Measurements from ENCODE around the gene ZSWIM8. TPM values are rescaled to one million over a fixed set of nuclear protein-coding genes. Genes with fewer than 3 reads are reported as not detected.

ZSWIM8 gene
- polyA plus RNA-seq, 4 donors: 44.5 to 465 (median 170) TPM

GRCh38 chr10:73796766-73797165 is 11.4 kb downstream of the ZSWIM8 start:
- Histone ChIP-seq H3K4me3 (ENCODE audit: low read depth in 1 of 3, low read length in 3 of 3) (no peak overlapping the region), H3K27me3 (ENCODE audit: control insufficient read depth in 3 of 3, insufficient read depth in 3 of 3, low read length in 3 of 3) (no peaks in the 10 kb centered on the region), H3K36me3 (ENCODE audit: control insufficient read depth in 3 of 3, insufficient read depth in 2 of 3, low read depth in 1 of 3, low read length in 3 of 3) (peaks cover 30 to 92% (median 52%) of the 10 kb centered on the region in 3 donors), H3K27ac (ENCODE audit: low read depth in 1 of 3, low read length in 2 of 3) (no peak overlapping the region), H3K9me3 (ENCODE audit: control insufficient read depth in 2 of 2, insufficient read depth in 1 of 2, low read depth in 1 of 2, low read length in 1 of 2) (no peaks in the 10 kb centered on the region), H3K4me1 (ENCODE audit: control insufficient read depth in 3 of 3, insufficient read depth in 2 of 3, low read depth in 1 of 3, low read length in 2 of 3) (no peaks in the 10 kb centered on the region)
- no peak for FAIRE-seq
- no peak for DNase-seq
- WGBS, 3 donors: 74 to 89% (median 85%) methylated on average over 5 of the region's 5 CpGs

GRCh38 chr10:73797324-73798025 is 12.1 kb downstream of the ZSWIM8 start:
- no peaks in the 10 kb centered on the region for H3K9me3 ChIP-seq (ENCODE audit: control insufficient read depth in 2 of 2, insufficient read depth in 1 of 2, low read depth in 1 of 2, low read length in 1 of 2)
- DNase-seq (no peak), FAIRE-seq (no peak)
- no peaks in the 10 kb centered on the region for H3K27me3 ChIP-seq (ENCODE audit: control insufficient read depth in 3 of 3, insufficient read depth in 3 of 3, low read length in 3 of 3)
- 93% methylated on average over 19 of the region's 19 CpGs for WGBS, 3 donors
- no peak overlapping the region for H3K27ac ChIP-seq (ENCODE audit: low read depth in 1 of 3, low read length in 2 of 3)
- H3K4me3 ChIP-seq (ENCODE audit: low read depth in 1 of 3, low read length in 3 of 3): no peak overlapping the region
- H3K4me1 ChIP-seq (ENCODE audit: control insufficient read depth in 3 of 3, insufficient read depth in 2 of 3, low read depth in 1 of 3, low read length in 2 of 3): no peaks in the 10 kb centered on the region
- H3K36me3 ChIP-seq (ENCODE audit: control insufficient read depth in 3 of 3, insufficient read depth in 2 of 3, low read depth in 1 of 3, low read length in 3 of 3): peaks cover 26 to 92% (median 50%) of the 10 kb centered on the region in 3 donors

- WGBS, 3 donors: 93 to 99% (median 95%) methylated on average over 6 of the region's 6 CpGs
- FAIRE-seq (no peak), DNase-seq (no peak)
- H3K4me3 ChIP-seq (ENCODE audit: low read depth in 1 of 3, low read length in 3 of 3): no peak overlapping the region
- no peaks in the 10 kb centered on the region for H3K27me3 ChIP-seq (ENCODE audit: control insufficient read depth in 3 of 3, insufficient read depth in 3 of 3, low read length in 3 of 3)
- H3K9me3 ChIP-seq (ENCODE audit: control insufficient read depth in 2 of 2, insufficient read depth in 1 of 2, low read depth in 1 of 2, low read length in 1 of 2): no peaks in the 10 kb centered on the region
- H3K36me3 ChIP-seq (ENCODE audit: control insufficient read depth in 3 of 3, insufficient read depth in 2 of 3, low read depth in 1 of 3, low read length in 3 of 3): peaks cover 26 to 92% (median 51%) of the 10 kb centered on the region in 3 donors
- H3K4me1 ChIP-seq (ENCODE audit: control insufficient read depth in 3 of 3, insufficient read depth in 2 of 3, low read depth in 1 of 3, low read length in 2 of 3): no peaks in the 10 kb centered on the region
- H3K27ac ChIP-seq (ENCODE audit: low read depth in 1 of 3, low read length in 2 of 3): no peak overlapping the region
These were observed 12.7 kb downstream of the ZSWIM8 start for GRCh38 chr10:73798087-73798486.

DNA sequence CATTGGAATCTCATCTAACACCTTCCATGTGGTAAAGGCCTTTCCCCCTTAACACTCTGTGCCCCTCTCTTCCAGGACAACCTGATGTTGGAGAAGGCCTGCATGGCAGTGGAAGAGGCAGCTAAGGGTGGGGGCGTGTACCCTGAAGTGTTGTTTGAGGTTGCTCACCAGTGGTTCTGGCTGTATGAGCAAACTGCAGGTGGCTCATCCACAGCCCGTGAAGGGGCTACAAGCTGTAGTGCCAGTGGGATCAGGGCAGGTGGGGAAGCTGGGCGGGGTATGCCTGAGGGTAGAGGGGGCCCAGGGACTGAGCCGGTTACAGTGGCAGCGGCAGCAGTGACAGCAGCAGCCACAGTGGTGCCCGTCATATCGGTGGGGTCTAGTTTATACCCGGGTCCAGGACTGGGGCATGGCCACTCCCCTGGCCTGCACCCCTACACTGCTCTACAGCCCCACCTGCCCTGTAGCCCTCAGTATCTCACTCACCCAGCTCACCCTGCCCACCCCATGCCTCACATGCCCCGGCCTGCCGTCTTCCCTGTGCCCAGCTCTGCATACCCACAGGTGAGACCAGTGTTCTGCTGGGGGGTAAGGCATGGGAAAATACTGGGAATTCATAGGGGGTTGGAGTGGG is 13.6 kb downstream of the ZSWIM8 start:
- Histone ChIP-seq H3K9me3 (ENCODE audit: control insufficient read depth in 2 of 2, insufficient read depth in 1 of 2, low read depth in 1 of 2, low read length in 1 of 2) (no peaks in the 10 kb centered on the region), H3K27me3 (ENCODE audit: control insufficient read depth in 3 of 3, insufficient read depth in 3 of 3, low read length in 3 of 3) (no peaks in the 10 kb centered on the region), H3K27ac (ENCODE audit: low read depth in 1 of 3, low read length in 2 of 3) (no peak overlapping the region), H3K4me3 (ENCODE audit: low read depth in 1 of 3, low read length in 3 of 3) (no peak overlapping the region), H3K4me1 (ENCODE audit: control insufficient read depth in 3 of 3, insufficient read depth in 2 of 3, low read depth in 1 of 3, low read length in 2 of 3) (no peaks in the 10 kb centered on the region), H3K36me3 (ENCODE audit: control insufficient read depth in 3 of 3, insufficient read depth in 2 of 3, low read depth in 1 of 3, low read length in 3 of 3) (peaks cover 26 to 92% (median 48%) of the 10 kb centered on the region in 3 donors)
- no peak for FAIRE-seq
- 85 to 90% (median 86%) methylated on average over 10 of the region's 10 CpGs for WGBS, 3 donors
- DNase-seq: no peak

DNA sequence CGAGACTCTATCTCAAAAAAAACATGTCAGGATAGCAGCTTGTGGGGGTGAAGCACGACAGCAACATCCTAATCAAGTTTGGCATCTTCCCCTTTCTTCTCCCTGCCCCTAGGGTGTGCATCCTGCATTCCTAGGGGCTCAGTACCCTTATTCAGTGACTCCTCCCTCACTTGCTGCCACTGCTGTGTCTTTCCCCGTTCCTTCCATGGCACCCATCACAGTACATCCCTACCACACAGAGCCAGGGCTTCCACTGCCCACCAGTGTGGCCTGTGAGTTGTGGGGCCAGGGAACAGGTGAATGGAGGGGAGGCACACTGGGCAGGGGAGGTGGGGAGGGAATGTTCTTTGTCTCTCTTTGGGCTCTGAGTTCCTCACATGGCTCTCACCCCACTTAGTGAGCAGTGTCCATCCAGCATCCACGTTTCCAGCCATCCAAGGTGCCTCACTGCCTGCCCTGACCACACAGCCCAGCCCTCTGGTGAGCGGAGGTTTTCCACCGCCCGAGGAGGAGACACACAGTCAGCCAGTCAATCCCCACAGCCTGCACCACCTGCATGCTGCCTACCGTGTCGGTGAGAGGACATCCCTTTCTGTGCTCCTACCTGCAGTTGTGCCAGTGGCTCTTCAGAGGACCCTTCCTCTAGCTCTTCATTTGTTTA is 14.6 kb downstream of the ZSWIM8 start:
- no peak overlapping the region for H3K27ac ChIP-seq (ENCODE audit: low read depth in 1 of 3, low read length in 2 of 3)
- 79 to 83% (median 80%) methylated on average over 9 of the region's 9 CpGs for WGBS, 3 donors
- H3K27me3 ChIP-seq (ENCODE audit: control insufficient read depth in 3 of 3, insufficient read depth in 3 of 3, low read length in 3 of 3): no peaks in the 10 kb centered on the region
- no peak for FAIRE-seq
- no peaks in the 10 kb centered on the region for H3K9me3 ChIP-seq (ENCODE audit: control insufficient read depth in 2 of 2, insufficient read depth in 1 of 2, low read depth in 1 of 2, low read length in 1 of 2)
- H3K4me3 ChIP-seq (ENCODE audit: low read depth in 1 of 3, low read length in 3 of 3): no peak overlapping the region
- no peaks in the 10 kb centered on the region for H3K4me1 ChIP-seq (ENCODE audit: control insufficient read depth in 3 of 3, insufficient read depth in 2 of 3, low read depth in 1 of 3, low read length in 2 of 3)
- peaks cover 22 to 91% (median 38%) of the 10 kb centered on the region in 3 donors for H3K36me3 ChIP-seq (ENCODE audit: control insufficient read depth in 3 of 3, insufficient read depth in 2 of 3, low read depth in 1 of 3, low read length in 3 of 3)
- DNase-seq: no peak

DNA sequence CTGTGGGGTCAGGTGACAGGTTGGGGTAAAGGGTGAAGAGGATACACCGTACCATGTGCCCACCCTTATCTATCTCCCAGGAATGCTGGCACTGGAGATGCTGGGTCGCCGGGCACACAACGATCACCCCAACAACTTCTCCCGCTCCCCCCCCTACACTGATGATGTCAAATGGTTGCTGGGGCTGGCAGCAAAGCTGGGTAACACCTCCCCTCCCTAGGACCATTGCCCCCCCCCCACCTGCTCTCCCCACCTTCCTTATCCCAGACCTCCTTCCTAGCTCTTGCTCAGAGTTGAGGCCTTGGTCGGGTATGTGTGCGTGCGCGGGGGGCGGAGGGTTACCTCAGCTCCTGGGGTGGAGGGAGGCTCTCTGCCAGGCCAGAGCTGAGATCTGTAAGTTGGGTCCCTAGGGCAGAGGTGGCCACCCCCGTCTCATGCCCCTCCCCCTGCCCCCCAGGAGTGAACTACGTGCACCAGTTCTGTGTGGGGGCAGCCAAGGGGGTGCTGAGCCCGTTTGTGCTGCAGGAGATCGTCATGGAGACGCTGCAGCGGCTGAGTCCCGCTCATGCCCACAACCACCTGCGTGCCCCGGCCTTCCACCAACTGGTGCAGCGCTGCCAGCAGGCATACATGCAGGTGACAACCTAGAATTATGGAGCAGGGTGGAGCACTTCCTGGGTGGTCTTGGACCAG is 15.3 kb downstream of the ZSWIM8 start:
- FAIRE-seq (no peak), DNase-seq (no peak)
- no peaks in the 10 kb centered on the region for H3K4me1 ChIP-seq (ENCODE audit: control insufficient read depth in 3 of 3, insufficient read depth in 2 of 3, low read depth in 1 of 3, low read length in 2 of 3)
- peaks cover 25 to 93% (median 42%) of the 10 kb centered on the region in 3 donors for H3K36me3 ChIP-seq (ENCODE audit: control insufficient read depth in 3 of 3, insufficient read depth in 2 of 3, low read depth in 1 of 3, low read length in 3 of 3)
- H3K4me3 ChIP-seq (ENCODE audit: low read depth in 1 of 3, low read length in 3 of 3): no peak overlapping the region
- no peaks in the 10 kb centered on the region for H3K27me3 ChIP-seq (ENCODE audit: control insufficient read depth in 3 of 3, insufficient read depth in 3 of 3, low read length in 3 of 3)
- 83 to 84% (median 84%) methylated on average over 19 to 20 of the region's 20 CpGs for WGBS, 3 donors
- H3K27ac ChIP-seq (ENCODE audit: low read depth in 1 of 3, low read length in 2 of 3): no peak overlapping the region
- no peaks in the 10 kb centered on the region for H3K9me3 ChIP-seq (ENCODE audit: control insufficient read depth in 2 of 2, insufficient read depth in 1 of 2, low read depth in 1 of 2, low read length in 1 of 2)

DNA sequence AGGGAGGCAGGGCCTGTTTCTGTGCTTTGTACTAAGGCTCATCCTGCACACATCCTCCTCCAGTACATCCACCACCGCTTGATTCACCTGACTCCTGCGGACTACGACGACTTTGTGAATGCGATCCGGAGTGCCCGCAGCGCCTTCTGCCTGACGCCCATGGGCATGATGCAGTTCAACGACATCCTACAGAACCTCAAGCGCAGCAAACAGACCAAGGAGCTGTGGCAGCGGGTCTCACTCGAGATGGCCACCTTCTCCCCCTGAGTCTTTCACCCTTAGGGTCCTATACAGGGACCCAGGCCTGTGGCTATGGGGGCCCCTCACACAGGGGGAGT is 15.8 kb downstream of the ZSWIM8 start:
- FAIRE-seq (no peak), DNase-seq (no peak)
- Histone ChIP-seq H3K9me3 (ENCODE audit: control insufficient read depth in 2 of 2, insufficient read depth in 1 of 2, low read depth in 1 of 2, low read length in 1 of 2) (no peaks in the 10 kb centered on the region), H3K4me1 (ENCODE audit: control insufficient read depth in 3 of 3, insufficient read depth in 2 of 3, low read depth in 1 of 3, low read length in 2 of 3) (no peaks in the 10 kb centered on the region), H3K27ac (ENCODE audit: low read depth in 1 of 3, low read length in 2 of 3) (no peak overlapping the region), H3K36me3 (ENCODE audit: control insufficient read depth in 3 of 3, insufficient read depth in 2 of 3, low read depth in 1 of 3, low read length in 3 of 3) (peaks cover 24 to 92% (median 44%) of the 10 kb centered on the region in 3 donors), H3K27me3 (ENCODE audit: control insufficient read depth in 3 of 3, insufficient read depth in 3 of 3, low read length in 3 of 3) (no peaks in the 10 kb centered on the region), H3K4me3 (ENCODE audit: low read depth in 1 of 3, low read length in 3 of 3) (no peak overlapping the region)
- 93 to 95% (median 93%) methylated on average over 13 of the region's 13 CpGs for WGBS, 3 donors

DNA sequence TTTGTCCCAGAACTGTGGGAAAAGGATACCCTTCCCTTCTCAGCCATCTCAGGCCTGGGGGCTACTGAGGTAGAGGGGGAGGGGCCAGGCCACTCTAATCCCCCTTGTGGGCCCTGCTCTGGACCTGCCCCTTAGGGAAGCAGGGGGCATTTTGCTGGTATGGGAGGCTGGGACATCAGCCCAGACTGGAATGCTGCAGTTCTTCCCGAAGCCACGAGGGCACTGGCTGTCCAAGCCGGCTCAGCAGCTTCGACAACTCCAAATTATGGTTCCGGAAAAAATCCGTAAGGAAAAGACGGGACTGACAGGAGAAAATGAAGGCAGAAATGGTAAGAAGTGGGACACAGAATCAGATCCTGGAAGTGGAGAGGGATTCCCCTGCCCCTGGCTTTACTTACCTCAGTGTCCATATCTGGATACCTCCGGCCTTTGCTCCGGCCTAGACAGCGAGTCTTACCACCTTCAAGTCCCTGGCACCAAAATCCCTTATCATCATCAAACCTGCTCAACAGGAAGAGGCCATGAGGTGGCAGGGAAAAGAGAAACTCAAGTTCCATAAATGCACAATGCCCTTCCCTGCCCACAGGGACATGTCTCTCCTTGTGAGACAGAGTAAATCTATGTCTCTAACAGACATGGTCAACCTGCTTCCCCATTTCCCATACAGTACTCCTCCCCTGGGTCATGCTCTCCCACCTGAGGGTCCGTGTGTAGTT is 17.0 kb downstream of the ZSWIM8 start:
- DNase-seq: no peak
- no peak for FAIRE-seq

More for the DNA sequence above, 17.0 kb downstream of the ZSWIM8 start:
- Histone ChIP-seq H3K27me3 (ENCODE audit: control insufficient read depth in 3 of 3, insufficient read depth in 3 of 3, low read length in 3 of 3) (no peaks in the 10 kb centered on the region), H3K4me3 (ENCODE audit: low read depth in 1 of 3, low read length in 3 of 3) (no peak overlapping the region), H3K36me3 (ENCODE audit: control insufficient read depth in 3 of 3, insufficient read depth in 2 of 3, low read depth in 1 of 3, low read length in 3 of 3) (peaks cover 25 to 95% (median 38%) of the 10 kb centered on the region in 3 donors), H3K9me3 (ENCODE audit: control insufficient read depth in 2 of 2, insufficient read depth in 1 of 2, low read depth in 1 of 2, low read length in 1 of 2) (no peaks in the 10 kb centered on the region), H3K4me1 (ENCODE audit: control insufficient read depth in 3 of 3, insufficient read depth in 2 of 3, low read depth in 1 of 3, low read length in 2 of 3) (no peaks in the 10 kb centered on the region), H3K27ac (ENCODE audit: low read depth in 1 of 3, low read length in 2 of 3) (no peak overlapping the region)
- WGBS, 3 donors: 86 to 91% (median 87%) methylated on average over 11 of the region's 11 CpGs

Data from small intestine (tissue), 7 donors.